PC-9 (cell line): ENCODE data around the gene LRGUK. TPM values are rescaled to one million over a fixed set of nuclear protein-coding genes. Genes with fewer than 3 reads are reported as not detected.

ENCODE experiments used
- BruUV-seq: library from RNA; stranded (reverse); fragments of 400-500 nt; replicated peaks from 2 replicates; lab custom pipeline; 2021; lab: Mats Ljungman, UMichigan
- CTCF ChIA-PET: fragments of 300-600 bp; sonication (Branson Sonifier 250); formaldehyde crosslinking; loops from one replicate; lab custom pipeline; 2022; ENCODE audit warnings: antibody characterized with exemption; lab: Charles Lee
- POLR2A ChIA-PET: fragments of 300-600 bp; sonication (Branson Sonifier 250); formaldehyde crosslinking; loops from one replicate; lab custom pipeline; 2022; ENCODE audit warnings: antibody characterized with exemption; ENCODE audit not compliant: unreplicated experiment; lab: Charles Lee
- DNase-seq, 2 experiments: peaks; one replicate each; pipeline versions ENCODE4 v3.0.0 to v3.0.0-alpha.2; 2015 to 2022; ENCODE audit warnings: mixed read lengths in 1 of 2
- H2AFZ ChIP-seq: fragments of 200-600 bp; sonication (generic); 2 replicates; pipeline ENCODE4 v1.8.1; 2017; ENCODE audit warnings: antibody characterized with exemption
- H3F3A ChIP-seq: fragments of 200-600 bp; sonication (generic); 2 replicates; pipeline ENCODE4 v1.8.1; 2017; ENCODE audit warnings: antibody characterized with exemption, mild to moderate bottlenecking, low read depth; ENCODE audit not compliant: insufficient read depth
- H3K27ac ChIP-seq: fragments of 200-600 bp; sonication (generic); 2 replicates; pipeline ENCODE4 v1.6.1; 2016; ENCODE audit warnings: mixed run types
- H3K27me3 ChIP-seq: fragments of 200-600 bp; sonication (generic); 2 replicates; pipeline ENCODE4 v1.6.1; 2016; ENCODE audit warnings: low read depth, mixed run types; ENCODE audit not compliant: insufficient read depth
- H3K36me3 ChIP-seq: fragments of 200-600 bp; sonication (generic); 2 replicates; pipeline ENCODE4 v1.6.1; 2016; ENCODE audit warnings: low read depth, mixed run types
- H3K4me1 ChIP-seq: fragments of 200-600 bp; sonication (generic); replicated peaks from 2 replicates; pipeline ENCODE4 v1.6.1; 2016; ENCODE audit warnings: mixed run types; ENCODE audit not compliant: insufficient read depth
- H3K4me2 ChIP-seq: fragments of 200-600 bp; sonication (generic); 2 replicates; pipeline ENCODE4 v1.6.1; 2017; ENCODE audit warnings: mixed run types
- H3K4me3 ChIP-seq: fragments of 200-600 bp; sonication (generic); 2 replicates; pipeline ENCODE4 v1.6.1; 2016; ENCODE audit warnings: mixed run types
- H3K79me2 ChIP-seq: fragments of 200-600 bp; sonication (generic); 2 replicates; pipeline ENCODE4 v1.6.1; 2017; ENCODE audit warnings: low read depth, mixed run types
- H3K9me2 ChIP-seq: fragments of 200-600 bp; sonication (generic); 2 replicates; pipeline ENCODE4 v1.8.1; 2017; ENCODE audit warnings: mild to moderate bottlenecking; ENCODE audit not compliant: insufficient read depth
- H3K9me3 ChIP-seq: fragments of 200-600 bp; sonication (generic); 2 replicates; pipeline ENCODE4 v1.8.1; 2016; ENCODE audit warnings: low read depth; ENCODE audit not compliant: insufficient read depth
- H4K20me1 ChIP-seq: fragments of 200-600 bp; sonication (generic); 2 replicates; pipeline ENCODE4 v1.8.1; 2017; ENCODE audit not compliant: insufficient read depth
- EZH2 ChIP-seq: fragments of 200-600 bp; sonication (generic); IDR thresholded peaks from 2 replicates; pipeline ENCODE4 v1.8.0; 2017; ENCODE audit warnings: antibody characterized with exemption, low read depth
- intact Hi-C: fragments of 100-400 bp; cut with micrococcal nuclease; formaldehyde crosslinking; loops from one replicate; pipeline ENCODE4 v1.10.0; 2022; ENCODE audit not compliant: unreplicated experiment
- total RNA-seq: library from RNA; stranded (reverse); gene quantifications from 2 replicates; pipeline ENCODE4 v1.2.3, GENCODE V29; 2021
- TF ChIP-seq, protein P1 (sequence below): fragments of 200-600 bp; sonication (generic); conservative IDR thresholded peaks from 2 replicates; pipeline ENCODE4 v1.6.1; 2017; ENCODE audit warnings: mixed run types, antibody characterized with exemption, mild to moderate bottlenecking, moderate library complexity

LRGUK gene
- total RNA-seq, 1 experiment from 2014 or later, result 2.3 TPM

DNA sequence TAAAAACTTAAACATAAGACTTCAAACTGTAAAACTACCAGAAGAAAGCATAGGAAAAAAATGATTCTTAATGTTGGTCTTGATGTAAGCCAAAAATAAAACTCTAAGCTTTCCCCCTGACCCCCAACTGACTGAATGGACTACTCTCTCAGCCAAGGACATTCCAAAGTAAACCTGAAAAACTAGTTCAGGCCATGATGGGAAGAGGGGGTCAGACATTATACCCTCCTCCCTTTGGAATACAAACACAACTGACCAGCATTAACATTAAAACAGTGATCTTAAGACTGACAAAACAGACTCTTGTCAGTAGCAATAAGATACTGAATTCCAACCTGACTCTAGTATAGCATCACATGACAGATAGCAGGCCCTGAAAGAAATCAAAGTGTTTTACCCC lies 13.5 kb upstream of the LRGUK start:
- intact Hi-C loops, result no loop called here
- BruUV-seq, result no TSS peak
- Histone ChIP-seq H3K27ac (no peak overlapping the region), H3K4me3 (no peak overlapping the region), H3K4me1 (no peaks in the 10 kb centered on the region), H3K9me3 (no peaks in the 10 kb centered on the region), H3F3A (no peaks in the 10 kb centered on the region), H2AFZ (no peak overlapping the region), H3K9me2 (0 out of 2 replicates have a peak, but pooled peaks cover 5% of the 10 kb centered on the region), H3K4me2 (no peak overlapping the region), H3K79me2 (no peaks in the 10 kb centered on the region), H4K20me1 (no peaks in the 10 kb centered on the region), H3K36me3 (no peaks in the 10 kb centered on the region), H3K27me3 (no peaks in the 10 kb centered on the region)
- ChIA-PET CTCF (no interaction called here), POLR2A (no interaction called here)
- no peak for DNase-seq
- TF ChIP-seq, protein P1, sequence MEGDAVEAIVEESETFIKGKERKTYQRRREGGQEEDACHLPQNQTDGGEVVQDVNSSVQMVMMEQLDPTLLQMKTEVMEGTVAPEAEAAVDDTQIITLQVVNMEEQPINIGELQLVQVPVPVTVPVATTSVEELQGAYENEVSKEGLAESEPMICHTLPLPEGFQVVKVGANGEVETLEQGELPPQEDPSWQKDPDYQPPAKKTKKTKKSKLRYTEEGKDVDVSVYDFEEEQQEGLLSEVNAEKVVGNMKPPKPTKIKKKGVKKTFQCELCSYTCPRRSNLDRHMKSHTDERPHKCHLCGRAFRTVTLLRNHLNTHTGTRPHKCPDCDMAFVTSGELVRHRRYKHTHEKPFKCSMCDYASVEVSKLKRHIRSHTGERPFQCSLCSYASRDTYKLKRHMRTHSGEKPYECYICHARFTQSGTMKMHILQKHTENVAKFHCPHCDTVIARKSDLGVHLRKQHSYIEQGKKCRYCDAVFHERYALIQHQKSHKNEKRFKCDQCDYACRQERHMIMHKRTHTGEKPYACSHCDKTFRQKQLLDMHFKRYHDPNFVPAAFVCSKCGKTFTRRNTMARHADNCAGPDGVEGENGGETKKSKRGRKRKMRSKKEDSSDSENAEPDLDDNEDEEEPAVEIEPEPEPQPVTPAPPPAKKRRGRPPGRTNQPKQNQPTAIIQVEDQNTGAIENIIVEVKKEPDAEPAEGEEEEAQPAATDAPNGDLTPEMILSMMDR, result no peak
- TF ChIP-seq EZH2, result no peak

DNA sequence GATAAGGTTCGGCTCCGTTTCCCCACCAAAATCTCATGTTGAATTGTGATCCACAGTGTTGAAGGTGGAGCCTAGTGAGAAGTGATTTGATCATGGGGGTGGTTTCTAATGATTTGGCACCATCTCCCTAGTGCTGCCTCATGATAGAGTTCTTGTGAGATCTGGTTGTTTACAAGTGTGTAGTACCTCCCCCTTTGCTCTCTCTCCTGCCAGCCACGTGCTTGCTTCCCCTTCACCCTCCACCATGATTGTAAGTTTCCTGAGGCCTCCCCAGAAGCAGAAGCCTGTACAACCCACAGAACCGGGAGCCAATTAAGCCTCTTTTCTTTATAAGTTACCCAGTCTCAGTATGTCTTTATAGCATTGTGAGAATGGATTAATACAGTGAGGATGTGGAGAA lies 12.1 kb upstream of the LRGUK start:
- CTCF ChIA-PET, result no interaction called here
- no peak overlapping the region for H2AFZ ChIP-seq
- H4K20me1 ChIP-seq, result no peaks in the 10 kb centered on the region
- H3K27me3 ChIP-seq, result no peaks in the 10 kb centered on the region
- no peaks in the 10 kb centered on the region for H3K79me2 ChIP-seq
- H3K9me3 ChIP-seq, result no peaks in the 10 kb centered on the region
- no peak for DNase-seq
- TF ChIP-seq, protein P1, result no peak
- no peaks in the 10 kb centered on the region for H3K36me3 ChIP-seq
- H3K4me2 ChIP-seq, result no peak overlapping the region
- BruUV-seq, result no TSS peak
- no peak overlapping the region for H3K4me3 ChIP-seq
- POLR2A ChIA-PET, result interaction anchor here (0.8 kb wide), 1 partner anchor 1030 kb away, joined by 6 read pairs; no protein-coding TSS in a partner anchor
- H3K4me1 ChIP-seq, result no peaks in the 10 kb centered on the region
- no peak overlapping the region for H3K27ac ChIP-seq
- no peaks in the 10 kb centered on the region for H3F3A ChIP-seq
- 0 out of 2 replicates have a peak, but pooled peaks cover 5% of the 10 kb centered on the region for H3K9me2 ChIP-seq
- intact Hi-C loops, result no loop called here

DNA sequence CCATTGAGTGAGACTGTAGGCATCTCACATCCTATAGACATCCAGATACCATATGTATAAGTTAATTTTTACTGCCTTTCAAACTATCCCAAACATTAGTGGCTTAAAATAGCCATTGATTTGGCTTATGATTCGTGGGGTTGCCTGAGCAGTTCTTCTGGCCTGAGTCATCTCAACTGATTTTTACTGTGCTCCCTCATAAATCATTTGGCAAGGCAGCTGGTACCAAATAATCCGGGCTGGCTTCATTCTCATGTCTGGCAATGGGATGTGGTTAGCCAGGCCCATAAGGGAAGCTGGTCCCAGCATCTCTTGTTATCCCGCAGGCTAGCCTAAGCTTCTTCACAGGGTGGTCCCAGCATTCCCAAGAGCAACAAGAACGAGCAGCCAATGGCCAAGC lies 6.7 kb upstream of the LRGUK start:
- ChIA-PET POLR2A (interaction anchor here (0.7 kb wide), 1 partner anchor 195 kb away, joined by 3 read pairs; no protein-coding TSS in a partner anchor), CTCF (no interaction called here)
- no peak overlapping the region for H3K4me2 ChIP-seq
- H3K9me3 ChIP-seq, result no peaks in the 10 kb centered on the region
- no peak overlapping the region for H3K4me3 ChIP-seq
- no peaks in the 10 kb centered on the region for H3F3A ChIP-seq
- H3K4me1 ChIP-seq, result no peaks in the 10 kb centered on the region
- DNase-seq, result no peak
- no peaks in the 10 kb centered on the region for H3K9me2 ChIP-seq
- TF ChIP-seq, protein P1, result no peak
- H3K36me3 ChIP-seq, result no peaks in the 10 kb centered on the region
- intact Hi-C loops, result no loop called here
- H3K27ac ChIP-seq, result no peak overlapping the region
- H3K79me2 ChIP-seq, result no peaks in the 10 kb centered on the region
- no peaks in the 10 kb centered on the region for H4K20me1 ChIP-seq
- 0 out of 2 replicates have a peak, but pooled peaks cover 9% of the 10 kb centered on the region for H3K27me3 ChIP-seq
- no TSS peak for BruUV-seq
- H2AFZ ChIP-seq, result no peak overlapping the region
